ENCODE data around the gene NME7.

Gene NME7

DNA sequence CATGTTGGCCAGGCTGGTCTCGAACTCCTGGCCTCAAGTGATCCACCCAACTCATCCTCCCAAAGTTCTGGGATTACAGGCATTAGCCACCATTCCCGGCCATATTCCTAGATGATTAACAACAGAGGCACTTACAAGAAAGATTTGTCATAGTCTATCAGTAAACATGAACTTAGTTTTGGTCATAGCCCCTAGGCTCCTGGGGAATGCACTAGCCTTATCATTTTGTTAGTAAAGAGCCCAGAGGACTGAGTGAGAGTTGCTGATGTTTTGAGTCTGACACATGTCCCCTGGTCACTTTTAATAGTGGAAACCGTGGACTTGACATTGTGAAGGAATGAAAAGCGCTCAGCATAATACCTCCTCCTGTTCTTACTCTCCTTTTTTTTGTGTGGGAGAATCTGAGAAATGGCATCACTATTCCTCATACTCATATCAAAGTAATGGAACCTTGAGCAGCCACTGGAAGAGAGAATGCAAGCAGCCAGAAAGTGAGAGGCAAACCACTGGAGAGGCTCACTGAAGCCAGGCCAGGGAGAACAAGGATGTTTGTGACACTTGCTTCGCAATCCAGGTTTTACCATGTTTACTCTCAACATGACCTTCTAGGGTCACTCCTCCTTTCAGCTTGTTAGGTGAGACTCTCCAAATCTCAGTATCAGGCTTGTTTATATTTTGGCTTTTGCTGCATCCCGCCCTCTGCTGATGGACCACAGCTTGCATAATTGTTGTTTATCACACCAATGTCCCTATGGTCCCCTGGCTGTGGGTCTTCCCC is 246.3 kb downstream of the NME7 start:
- DNase-seq = no peak

DNA sequence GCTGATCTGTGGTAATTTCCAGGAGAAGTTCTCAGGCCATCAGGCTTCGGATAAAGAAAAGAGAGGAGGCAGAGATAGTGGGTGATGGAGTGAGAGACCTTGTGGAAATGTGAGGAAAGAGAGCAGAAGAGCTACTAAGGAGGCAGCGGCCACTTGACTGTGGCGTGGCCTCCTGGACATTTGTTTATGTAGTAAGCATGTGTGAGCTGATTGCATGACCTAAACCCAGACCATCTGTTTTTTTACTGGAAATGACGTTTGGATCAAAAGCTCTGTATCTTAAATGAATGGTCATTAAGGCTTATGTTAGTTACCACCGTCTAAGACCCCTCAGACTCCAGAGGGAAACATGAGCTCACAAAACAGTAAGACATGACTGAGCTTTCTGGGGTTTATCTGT is 247.5 kb downstream of the NME7 start:
- no peak for DNase-seq

DNA sequence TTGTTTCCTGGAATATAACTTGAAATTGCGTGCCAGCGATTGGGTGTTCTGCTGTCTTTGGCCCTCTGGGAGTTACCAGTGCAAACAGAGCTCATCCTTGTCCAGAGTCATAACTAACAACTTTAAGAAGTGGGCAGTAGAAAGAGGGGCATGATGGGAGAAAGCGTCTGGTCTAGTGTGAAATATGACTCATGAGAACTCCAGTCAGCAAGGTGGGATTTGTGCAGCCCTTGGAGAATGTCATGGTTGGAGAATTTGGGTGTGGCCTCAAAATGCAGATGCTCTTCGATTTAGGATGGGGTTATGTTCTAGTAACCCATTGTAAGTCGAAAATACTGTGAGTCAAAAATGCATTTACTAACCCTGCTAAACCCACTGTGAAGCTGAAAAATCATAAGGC is 248.2 kb downstream of the NME7 start:
- no peak for DNase-seq

DNA sequence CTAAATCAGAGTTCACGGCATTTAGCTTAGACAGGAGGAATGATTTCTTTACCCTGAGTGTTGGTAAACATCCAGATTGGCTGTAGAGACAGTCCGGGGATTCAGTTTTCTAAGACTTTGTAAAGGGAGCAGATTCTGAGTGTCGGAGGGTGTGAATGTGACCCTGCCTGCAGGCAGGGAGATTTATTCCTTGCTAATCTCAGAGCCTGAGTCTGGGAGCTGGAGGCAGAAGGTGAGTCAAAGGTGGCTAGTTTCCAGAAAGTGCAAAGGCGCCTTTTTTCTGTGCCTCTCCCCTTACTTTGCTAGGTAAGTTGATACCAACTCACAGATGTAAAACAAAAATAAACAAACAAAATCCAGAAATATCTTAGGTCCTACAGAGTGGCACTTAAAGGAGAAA is 249.4 kb downstream of the NME7 start:
- DNase-seq = no peak

DNA sequence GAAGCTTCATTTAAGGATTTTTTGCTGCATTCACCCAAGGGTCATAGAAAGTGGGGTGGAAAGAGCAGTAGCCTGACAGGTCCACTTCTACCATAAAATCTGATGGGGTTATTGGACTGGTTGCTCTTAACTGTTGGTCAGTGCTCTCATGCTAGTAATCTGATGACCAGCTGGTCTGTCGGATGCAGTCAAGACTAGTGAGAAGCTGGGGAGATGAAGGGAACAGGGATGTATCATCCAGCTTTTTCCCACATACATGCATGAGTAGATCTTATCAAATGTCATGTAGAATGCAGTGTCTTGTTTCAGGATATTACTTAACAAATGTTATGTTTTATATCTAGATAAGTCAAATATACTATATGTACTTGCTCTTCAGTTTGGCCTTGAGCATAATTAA is 250.0 kb downstream of the NME7 start:
- DNase-seq = no peak

DNA sequence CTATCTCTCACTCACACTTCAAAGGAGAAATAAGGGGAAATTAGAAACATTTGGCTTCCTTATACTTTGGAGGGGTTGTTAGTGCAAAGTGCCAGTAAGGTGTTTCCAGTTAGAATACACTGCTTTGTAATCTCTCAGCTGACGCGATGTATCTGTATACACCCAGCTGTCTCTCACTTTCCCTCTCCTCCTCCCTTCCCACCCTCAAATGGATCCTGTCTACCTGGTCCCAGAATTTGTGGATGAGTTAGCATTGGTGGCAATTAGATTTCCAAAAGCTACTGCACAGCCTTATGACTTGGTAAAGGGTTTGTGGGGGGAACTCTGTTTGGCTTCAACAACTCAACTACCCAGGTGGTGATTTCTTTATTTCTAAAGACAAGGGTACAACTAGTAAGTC is 250.6 kb downstream of the NME7 start:
- DNase-seq = no peak

DNA sequence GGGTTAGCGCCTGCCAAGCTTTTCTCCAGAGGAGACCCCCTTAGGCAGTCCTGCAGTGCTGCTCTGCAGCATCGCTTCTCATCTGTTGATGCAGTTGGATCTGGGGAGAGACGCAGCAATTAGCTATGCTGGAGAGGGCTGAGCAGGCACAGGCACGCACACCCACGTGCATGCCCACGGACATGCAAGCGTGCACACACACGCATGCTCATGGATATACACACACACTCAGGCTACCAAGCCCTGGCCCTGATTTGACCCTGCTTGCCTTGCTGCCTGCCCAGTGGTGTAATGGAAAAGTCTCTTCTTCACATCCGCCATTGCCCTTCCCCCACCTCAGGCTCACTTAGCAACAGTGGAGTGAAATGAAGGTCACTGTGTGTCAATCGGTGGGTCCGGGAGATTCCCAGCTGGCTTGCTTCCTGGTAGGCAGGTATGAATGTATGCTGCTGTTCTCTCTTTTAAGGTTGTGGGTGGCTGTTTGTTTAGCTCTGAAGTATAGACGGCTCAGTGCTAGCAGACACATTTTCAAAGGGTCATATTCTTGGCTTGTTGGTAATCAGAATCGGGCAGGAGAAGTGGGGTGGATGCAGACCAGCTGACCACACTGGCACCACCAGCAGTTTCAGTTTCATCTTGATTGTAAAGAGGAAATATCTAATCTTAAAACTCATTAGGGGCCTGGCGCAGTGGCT is 251.6 kb downstream of the NME7 start:
- DNase-seq = no peak

DNA sequence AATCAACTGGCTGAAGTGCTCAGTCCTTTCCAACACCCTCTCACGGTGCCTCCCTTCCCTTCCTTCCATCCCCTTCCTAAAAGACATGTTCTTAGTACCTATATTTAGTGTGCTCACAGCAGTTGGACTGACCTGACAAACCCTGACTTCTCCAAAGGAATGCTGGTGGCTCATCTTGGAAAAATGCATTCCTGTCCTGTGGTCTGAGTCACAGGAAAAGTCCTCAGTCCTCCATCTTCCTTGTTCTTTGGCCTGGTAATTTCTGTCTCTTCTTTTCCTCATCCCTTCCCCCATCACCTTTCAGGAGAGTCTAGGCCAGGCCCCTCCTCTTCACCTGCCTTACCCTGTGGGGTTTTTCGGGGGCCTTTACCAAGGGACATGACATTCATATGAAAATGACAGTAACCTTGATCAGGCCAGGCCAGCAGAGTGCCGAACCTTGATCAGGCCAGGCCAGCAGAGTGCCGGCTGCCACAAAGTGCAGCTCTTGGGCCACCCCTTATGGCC is 253.9 kb downstream of the NME7 start:
- no peak for DNase-seq

DNA sequence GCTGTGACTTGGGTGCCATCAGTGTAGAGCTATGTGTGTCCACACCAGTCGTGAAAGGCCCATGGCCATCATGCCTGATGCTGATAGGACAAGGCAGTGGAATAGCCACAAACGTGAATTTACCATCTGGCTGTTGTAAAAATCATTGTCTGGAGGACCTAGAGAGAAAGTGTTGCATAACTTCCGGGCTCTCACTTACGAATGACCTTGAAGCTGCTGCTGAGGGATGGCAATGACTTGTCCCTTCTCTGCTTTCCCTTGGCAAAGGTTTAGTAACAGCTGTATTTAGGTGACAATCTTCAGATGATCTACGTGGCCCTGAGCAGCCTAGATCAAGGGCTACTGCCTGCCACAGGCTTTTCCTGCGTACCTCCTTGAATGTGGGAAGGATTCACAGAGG is 255.4 kb downstream of the NME7 start:
- no peak for DNase-seq

DNA sequence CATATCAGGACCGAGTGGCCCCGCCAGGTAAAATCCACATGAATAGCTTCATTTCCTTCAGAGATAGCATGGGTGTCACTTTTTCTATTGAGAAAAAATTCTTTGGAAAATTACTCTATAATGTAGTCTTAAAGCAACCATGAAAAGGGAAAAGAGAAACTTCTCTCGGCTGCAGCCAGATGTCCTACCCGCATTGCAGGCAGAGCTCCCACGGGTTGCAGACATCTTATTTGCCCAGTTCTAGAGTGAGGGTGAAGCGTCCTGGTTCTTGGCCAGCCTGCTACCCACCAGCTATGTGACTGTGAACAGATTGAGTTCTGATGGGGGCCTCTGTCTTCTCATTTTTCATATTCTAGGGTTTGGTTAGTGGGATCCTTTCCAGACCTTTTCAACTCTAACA is 256.1 kb downstream of the NME7 start:
- no peak for DNase-seq

DNA sequence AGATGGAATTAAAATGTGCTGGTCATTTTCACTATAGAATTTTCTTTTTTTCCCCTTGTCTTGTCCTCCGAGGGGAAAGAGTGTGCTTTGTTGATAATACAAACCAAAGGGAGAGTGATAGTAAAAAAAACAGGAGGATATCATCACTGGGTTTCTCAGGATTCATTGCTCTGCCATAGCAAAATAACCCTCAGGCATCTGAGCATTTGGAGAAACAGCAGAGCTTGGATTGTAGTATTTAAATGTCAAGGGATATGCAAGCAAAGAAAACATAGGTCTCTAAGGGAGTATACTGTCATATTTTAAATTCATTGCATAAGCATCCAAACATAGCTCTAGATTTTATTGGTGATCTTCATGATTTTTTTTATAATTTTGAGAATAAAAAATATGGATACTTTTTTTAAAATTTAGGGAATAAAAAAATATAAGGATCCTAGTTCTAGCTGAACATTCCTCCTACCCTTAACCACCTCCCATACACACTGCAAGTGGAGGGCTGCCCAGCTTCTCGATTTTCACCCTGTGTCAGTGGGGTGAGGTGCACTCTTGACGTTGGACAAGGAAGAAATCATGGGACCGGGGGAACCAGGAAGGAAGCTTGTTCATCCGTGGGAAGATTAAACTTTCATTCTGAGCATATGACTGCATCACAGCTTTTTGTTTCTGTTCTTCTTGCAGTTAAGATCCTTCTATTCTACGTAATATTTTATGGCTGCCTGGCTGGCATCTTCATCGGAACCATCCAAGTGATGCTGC is 256.7 kb downstream of the NME7 start:
- no peak for DNase-seq

DNA sequence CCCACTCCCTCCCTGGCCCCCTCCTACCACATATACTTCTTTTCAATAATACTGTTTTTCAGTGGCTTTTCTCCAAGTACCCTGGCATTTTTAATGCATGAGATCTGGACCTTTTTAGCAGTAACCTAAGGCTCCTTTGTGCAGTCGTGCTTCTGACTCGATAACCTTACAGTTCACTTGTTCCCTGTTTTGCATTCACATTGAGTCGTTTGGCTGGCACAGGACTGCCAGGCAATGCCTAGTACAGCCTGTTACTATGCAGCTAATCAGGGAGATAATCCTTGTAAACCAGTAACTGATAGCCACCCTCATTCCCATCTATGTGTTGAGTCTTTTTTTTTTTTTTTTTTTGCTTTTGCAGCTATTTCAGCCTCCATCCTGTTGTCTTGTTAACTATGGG is 257.4 kb downstream of the NME7 start:
- peak; percentile 67 for DNase-seq

DNA sequence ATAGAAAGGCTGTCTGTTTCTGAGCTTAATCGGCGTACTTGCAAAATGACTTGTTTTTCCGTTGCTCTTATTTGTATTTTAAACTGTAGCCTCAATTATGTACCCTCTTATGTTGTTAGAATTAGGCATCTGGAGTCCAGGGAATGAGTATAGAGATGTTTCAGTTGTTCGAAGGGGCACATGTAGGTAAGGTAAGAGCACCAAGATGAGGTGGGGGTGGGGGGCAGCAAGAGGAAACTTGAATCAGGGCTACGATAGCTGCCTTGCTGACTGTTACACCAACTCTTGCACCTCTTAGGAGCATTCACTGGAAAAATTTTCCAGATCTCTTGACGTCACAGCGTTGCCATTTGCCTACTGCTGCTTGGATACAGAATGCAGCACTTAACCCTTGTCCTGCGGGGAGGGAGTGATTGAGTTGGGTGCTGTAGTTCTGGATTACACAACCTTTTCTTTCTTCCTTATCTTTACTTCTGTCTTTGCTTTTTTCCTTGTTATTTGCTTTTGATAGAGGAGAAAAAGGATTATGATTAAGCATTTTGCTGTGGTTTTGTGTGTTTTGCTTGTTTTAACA is 257.9 kb downstream of the NME7 start:
- peak; percentile 96 for DNase-seq

DNA sequence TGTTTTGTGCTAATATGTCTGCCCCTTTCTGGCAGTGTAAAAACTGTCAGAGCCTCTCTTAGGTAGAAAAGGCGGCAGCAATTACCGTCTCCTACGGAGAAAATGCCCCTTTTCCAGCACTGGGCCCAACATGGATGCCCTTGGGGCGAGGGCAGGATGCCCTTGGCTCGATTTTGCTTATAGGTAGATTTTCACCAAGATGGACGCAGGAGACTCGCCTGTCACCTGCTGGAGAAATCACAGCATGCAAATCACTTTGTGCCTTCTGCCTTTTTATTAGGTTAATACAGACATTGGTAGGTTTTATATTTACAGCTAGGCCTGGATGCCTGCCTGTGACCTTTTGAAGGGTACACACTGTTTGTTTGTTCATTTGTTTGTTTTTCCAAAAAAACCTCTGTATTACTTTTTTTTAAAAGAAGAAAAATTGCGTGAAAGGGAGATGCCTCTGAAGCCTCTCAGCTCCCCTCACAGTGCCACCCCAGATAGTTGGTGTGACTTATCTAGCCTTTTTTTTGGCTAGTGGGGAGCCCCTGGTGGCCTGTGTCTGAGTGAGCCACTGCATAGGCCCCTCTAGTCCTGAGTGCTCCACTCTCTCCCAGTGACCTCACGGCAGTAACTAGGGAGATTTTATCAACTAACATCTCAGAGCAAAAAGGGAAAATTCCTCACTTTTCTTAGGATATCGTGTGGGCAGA is 258.6 kb downstream of the NME7 start:
- DNase-seq = peak; percentile 75

DNA sequence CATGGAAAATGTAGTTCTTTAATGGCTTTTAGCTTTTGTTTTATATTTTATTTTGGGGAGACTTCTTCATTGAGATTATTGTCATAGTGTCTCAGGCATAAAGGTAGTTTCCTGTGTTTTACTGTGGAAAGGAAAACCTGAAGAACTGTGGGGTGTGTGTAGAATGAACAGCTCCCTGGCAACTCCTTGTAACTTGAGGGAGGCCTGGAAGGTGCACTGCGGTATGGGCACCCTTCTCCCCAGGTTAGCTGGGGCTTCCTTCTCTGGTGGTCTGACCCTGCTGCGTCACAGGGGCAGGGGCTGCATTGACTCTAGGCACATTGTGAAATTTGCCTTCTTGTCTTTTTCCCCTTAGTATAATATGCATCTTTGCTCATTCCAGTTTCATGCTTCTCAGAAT is 259.4 kb downstream of the NME7 start:
- DNase-seq = no peak

DNA sequence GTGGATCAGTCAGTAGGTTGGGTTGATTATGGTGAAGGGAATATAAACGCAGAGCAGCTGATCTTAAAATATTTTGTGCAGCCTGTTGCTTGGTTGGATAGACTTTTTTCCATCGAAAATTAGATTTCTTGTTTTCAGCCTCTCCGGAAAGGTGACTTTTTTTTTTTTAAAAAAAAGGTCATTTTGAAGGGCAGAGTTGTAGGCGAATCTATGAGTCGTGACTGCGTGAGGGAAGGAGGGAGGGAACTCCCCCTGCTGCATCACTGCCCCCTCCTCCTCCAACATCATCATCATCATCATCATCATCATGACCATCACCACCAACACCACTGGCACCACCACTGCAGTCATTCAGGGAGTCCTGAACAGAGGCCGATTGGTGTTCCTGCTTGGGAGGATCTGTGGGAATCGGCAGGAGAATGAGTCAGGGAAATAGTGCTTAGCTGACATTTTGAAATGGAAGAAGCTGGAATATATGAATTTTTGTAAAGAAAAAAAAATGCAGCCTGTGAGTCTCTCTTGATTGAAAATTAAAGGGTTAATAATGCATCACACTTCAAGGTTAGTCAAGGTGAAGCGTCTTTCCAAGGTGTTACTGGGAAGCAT is 259.9 kb downstream of the NME7 start:
- peak; percentile 66 for DNase-seq

DNA sequence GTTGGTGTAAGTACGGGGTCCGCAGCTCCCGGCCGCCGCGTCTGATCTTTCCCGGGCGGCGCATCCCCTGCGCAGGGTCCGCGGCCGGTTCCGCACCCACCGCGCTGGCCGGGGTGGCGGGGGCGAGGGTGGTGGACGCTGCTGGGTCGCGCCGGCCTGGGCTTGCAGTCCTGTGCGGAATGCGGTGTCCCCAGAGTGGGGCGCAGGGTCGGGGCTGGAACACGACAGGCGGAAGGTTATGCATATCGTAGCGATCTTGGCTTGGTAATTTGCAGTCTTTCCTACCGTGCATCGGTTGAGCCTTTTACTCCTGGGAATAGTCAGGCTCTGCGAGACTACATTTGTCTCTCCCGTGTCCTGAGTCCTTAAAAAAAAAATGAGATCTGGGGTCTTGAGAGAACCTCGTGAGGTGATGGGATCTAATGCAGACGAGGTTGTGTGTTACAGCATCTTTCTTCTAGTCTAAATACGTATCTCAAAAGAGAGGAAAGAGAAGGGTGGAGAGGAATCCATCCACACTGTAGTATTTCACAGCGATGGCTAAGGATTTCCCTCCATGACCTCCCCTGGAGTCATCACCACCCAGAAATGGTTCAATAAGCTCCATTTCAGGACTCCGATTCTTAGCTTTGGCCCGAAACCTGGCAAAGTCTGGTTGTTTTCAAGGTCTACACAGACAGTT is 260.5 kb downstream of the NME7 start:
- peak; percentile 77 for DNase-seq

DNA sequence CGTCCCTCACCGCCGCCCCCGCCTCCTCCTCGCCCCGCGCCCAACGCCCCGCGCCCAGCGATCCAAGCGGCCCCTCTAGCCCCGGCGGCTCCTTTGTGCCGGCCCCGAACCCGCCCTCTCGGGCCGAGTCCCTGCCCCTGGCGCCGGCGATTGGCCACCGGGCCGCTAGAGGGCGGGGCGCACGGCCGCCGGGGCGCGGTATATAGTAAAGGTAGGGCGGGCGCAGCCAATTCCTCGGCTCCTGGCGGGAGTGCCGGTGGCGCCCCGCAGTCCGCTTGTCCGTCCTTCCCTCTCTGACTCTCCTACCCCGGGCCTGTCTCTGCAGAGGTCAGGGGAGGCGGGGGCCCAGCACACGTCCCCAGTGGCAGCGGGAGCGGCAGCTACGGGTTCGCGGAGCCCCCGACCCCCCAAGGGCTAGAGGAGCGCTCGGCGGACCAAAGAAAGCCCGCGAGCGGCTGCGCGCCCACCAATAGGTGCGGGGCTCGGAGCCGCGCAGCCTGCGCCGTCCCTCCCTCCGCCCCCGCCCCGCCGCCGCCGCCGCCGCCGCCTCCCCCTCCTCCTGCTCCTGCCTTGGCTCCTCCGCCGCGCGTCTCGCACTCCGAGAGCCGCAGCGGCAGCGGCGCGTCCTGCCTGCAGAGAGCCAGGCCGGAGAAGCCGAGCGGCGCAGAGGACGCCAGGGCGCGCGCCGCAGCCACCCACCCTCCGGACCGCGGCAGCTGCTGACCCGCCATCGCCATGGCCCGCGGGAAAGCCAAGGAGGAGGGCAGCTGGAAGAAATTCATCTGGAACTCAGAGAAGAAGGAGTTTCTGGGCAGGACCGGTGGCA is 261.3 kb downstream of the NME7 start, which contains the start of gene ATP1B1:
Gene ATP1B1, plus strand, starts transcription at position 596 of the 826 bp plus-strand sequence. Its CDS starts 140 bp downstream, at position 736.
- DNase-seq = peak; percentile 98

DNA sequence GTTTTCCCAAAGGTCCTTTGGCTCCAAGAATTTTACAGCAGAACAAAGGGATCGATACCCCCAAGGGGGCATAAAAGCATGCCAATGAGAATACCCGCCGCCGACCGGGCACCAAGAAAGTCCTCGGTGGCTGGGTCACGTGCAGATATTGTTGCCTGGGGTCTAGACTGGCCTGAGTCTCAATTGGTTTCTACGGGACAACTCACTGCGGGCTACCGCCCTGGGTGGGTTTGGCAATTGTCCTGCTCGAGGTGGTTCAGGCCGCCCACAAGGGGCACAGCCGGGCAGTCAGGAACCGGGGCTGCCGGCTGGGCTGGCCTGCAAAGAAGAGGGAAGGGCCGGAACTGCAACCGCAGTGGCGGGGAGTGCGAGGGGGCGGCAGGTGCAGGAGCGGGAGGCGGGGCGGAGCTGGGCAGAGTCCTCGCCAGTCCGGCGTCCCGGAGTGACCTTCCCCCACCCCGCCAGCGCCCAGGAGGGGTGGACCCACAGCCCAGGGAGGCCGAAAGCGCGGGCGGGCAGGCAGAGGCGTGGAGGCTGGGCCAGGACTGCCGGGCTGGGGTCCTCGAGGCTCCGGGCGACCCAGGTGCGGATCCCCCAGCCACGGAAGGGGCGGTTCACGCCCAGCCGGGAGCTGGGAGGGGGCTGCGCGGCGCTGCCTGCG is 262.0 kb downstream of the NME7 start:
- peak; percentile 95 for DNase-seq

DNA sequence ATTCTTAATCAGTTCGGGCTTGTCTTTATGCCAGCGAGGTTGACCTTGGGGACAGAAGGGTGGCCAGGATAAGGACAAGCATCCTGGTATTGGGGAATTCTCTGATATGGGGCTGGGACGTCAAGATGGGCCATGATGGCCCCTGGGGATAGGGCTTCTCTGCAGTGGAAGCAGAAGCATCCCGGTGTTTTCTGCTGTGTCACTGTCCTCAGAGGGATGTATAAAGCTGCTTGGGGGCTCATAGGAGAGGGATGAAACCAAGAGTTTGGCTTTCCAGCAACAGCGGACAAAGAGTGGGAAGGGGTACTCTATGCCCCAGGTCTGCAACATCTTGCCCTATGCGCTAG is 262.5 kb downstream of the NME7 start:
- no peak for DNase-seq

All from NCI-H526 treated with DMSO at 0.1 percent for 48 hours (cell line).